T-helper 9 cell (primary cell): ENCODE results near the gene FGA.
"Not testable (repeated sequence)": the region's sequence is repeated elsewhere in the genome, so short reads cannot be mapped to it uniquely, and the experiment has no call there.

Experiments
- DNase-seq: peaks from one replicate; pipeline ENCODE4 v3.0.0-alpha.2; 2020

The FGA gene

GRCh38 chr4:154606728-154607723 is 16.5 kb upstream of the FGA start:
- no peak for DNase-seq

GRCh38 chr4:154604696-154605200 is 14.2 kb upstream of the FGA start:
- no peak for DNase-seq

GRCh38 chr4:154603033-154603943 is 12.7 kb upstream of the FGA start:
- no peak for DNase-seq

GRCh38 chr4:154602404-154603020 is 12.0 kb upstream of the FGA start:
- no peak for DNase-seq

GRCh38 chr4:154597798-154598774 is 7.5 kb upstream of the FGA start:
- no peak for DNase-seq

GRCh38 chr4:154597281-154597680 is 6.7 kb upstream of the FGA start:
- DNase-seq: not testable (repeated sequence)

GRCh38 chr4:154595807-154596206 is 5.3 kb upstream of the FGA start:
- no peak for DNase-seq

- not testable (repeated sequence) for DNase-seq
Measured at GRCh38 chr4:154594343-154594742, 3.8 kb upstream of the FGA start.

- no peak for DNase-seq
Measured at GRCh38 chr4:154593868-154594267, 3.3 kb upstream of the FGA start.

GRCh38 chr4:154591890-154592289 is 1.3 kb upstream of the FGA start:
- no peak for DNase-seq

- DNase-seq: no peak
Measured at GRCh38 chr4:154589296-154590197, 995 bp downstream of the FGA start.

- DNase-seq: no peak
Measured at GRCh38 chr4:154588198-154588597, 2.3 kb downstream of the FGA start.

- no peak for DNase-seq
Measured at GRCh38 chr4:154586296-154587033, 4.1 kb downstream of the FGA start.

GRCh38 chr4:154585369-154586018 is 5.0 kb downstream of the FGA start:
- no peak for DNase-seq

GRCh38 chr4:154584259-154584658 is 6.3 kb downstream of the FGA start:
- DNase-seq: no peak

- no peak for DNase-seq
Measured at GRCh38 chr4:154583677-154584076, 6.9 kb downstream of the FGA start.

- DNase-seq: no peak
Measured at GRCh38 chr4:154583230-154583629, 7.3 kb downstream of the FGA start.

GRCh38 chr4:154582723-154583122 is 7.8 kb downstream of the FGA start:
- DNase-seq: no peak

- DNase-seq: no peak
Measured at GRCh38 chr4:154579927-154580326, 10.6 kb downstream of the FGA start.
